ENCODE measurements around the gene ARL10.

ARL10 gene

GRCh38 chr5:176410486-176411180, 45.3 kb downstream of the ARL10 start:
- no peak for DNase-seq (ENCODE audit: low spot score)

- no peak for DNase-seq (ENCODE audit: low spot score)
Observed at GRCh38 chr5:176412517-176413254, 47.4 kb downstream of the ARL10 start.

DNA sequence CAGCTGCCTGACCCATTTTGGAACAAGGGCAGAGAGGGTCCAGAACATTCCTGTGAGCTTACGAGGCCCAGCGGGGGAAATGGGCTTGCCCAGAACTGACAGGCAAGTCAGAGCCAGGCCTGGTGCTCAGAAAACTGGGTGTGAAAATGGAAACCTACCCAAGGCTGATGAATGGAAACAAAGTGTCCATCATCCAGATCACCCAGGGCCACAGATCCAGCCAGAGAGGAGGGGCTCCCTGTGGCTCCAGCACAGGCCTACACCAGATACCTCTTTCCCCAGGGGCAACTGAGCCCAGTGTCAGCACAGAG, 47.9 kb downstream of the ARL10 start:
- no peak for DNase-seq (ENCODE audit: low spot score)

- DNase-seq (ENCODE audit: low spot score), result no peak
Observed at GRCh38 chr5:176413709-176414191, 48.5 kb downstream of the ARL10 start.

- no peak for DNase-seq (ENCODE audit: low spot score)
Observed at GRCh38 chr5:176414704-176415103, 49.4 kb downstream of the ARL10 start.

- DNase-seq (ENCODE audit: low spot score), result no peak
Observed at GRCh38 chr5:176415240-176415951, 50.1 kb downstream of the ARL10 start.

DNA sequence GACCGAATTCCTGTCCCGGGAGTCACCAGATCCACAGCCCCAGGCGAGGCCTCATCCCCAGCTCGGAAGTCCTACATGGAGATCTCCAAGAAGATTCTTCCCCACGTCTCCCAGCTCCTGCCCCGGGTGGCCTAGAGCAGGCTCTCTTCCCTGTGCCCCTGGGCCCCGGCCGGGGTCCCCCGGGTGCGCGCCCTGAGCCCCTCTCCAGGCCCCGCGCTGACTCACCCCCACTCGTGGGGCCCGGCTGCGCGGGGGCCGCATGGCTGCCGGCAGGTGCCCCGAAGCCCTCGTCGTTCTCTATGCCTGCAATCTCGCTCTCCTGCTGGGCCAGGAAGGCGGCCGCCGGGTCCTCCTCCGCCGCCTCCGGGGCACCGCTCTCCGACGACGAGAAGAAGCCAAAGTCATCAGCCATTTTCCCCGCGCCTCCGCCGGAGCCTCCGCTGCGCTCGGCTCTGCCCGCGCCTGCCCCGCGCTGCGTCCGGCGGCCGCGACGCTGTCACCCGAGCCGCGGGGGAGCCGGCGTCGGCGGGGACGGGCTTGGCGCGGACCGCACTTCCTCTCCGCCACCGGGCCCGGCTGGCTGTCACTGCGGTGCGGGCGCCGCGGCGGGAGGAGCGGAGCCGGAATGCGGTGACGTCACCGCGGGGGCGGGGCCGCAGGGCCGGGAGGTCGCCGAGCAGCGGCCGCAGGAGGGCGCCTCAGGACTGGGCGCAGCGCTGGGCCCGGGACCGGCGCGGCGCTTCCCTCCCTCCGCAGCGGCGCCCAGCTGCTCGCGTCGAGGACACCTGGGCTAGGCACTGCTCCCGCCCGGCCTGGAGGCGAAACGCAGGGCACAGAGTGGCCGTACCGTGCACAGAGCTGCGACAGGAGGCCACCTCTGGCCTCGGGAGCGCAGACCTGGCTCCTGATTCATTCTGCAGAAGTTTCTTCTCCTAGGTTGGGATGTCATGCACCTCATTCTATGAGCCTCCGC, 51.0 kb downstream of the ARL10 start, which contains the start of gene CLTB:
Gene CLTB, minus strand, starts transcription at position 588 of the 973 bp plus-strand sequence. Its CDS starts 176 bp downstream, at position 412.
- peak; percentile 89 for DNase-seq (ENCODE audit: low spot score)

DNA sequence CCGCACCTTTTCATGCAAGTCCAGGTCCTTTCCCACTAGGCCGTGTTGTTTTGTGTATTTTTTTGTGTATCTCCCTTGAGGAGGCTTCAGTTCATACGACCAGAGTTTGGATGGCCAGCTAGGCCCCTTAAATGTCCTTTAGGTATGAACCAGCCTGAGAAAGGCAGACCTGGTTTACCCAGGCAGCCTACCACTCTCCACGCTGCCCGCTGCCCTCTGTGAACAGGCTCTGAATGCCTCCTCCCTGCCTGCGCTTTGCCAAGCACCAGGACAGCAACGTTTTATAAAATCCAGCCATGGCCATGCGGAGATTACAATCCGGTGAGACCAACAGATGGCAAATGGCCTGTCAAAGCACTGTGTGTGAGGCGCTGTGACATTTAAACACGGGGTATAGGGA, 51.7 kb downstream of the ARL10 start:
- no peak for DNase-seq (ENCODE audit: low spot score)

GRCh38 chr5:176418251-176418650, 53.0 kb downstream of the ARL10 start:
- DNase-seq (ENCODE audit: low spot score), result no peak

DNA sequence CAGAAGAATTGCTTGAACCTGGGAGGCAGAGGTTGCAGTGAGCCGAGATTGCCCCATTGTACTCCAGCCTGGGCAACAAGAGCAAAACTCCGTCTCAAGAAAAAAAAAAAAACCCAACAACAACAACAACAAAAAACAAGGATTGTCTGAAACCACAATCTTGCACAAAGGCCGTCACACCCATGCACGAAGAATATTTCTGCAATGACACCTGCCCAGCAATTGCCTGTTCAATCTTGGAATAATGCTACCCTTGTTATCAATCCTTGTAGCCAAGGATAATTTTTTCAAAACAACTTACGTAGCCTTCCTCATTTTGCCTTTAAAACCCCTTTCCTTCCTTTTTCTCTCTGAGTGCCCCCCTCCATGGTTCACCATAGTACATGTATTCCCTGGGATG, 54.8 kb downstream of the ARL10 start:
- no peak for DNase-seq (ENCODE audit: low spot score)

DNA sequence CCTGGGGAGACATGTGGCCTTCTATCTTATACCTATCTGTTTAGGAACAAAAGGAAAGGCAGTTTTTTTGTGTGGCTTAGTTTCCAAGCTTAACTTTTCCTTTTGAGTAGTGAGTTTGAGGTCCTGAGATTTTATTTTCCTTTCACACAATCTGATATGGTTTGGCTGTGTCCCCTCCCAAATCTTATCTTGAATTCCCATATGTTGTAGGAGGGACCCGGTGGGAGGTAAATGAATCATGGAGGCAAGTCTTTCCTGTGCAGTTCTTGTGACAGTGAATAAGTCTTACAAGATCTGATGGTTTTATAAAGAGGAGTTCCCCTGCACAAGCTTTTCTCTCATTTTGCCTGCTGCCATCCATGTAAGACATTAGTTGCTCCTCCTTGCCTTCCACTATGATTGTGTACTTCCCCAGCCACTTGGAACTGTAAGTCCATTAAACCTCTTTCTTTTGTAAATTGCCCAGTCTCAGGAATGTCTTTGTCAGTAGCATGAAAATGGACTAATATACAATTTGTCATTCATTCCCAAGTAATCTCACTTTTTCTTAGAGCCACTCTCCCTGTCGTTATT, 55.8 kb downstream of the ARL10 start:
- DNase-seq (ENCODE audit: low spot score), result no peak

DNA sequence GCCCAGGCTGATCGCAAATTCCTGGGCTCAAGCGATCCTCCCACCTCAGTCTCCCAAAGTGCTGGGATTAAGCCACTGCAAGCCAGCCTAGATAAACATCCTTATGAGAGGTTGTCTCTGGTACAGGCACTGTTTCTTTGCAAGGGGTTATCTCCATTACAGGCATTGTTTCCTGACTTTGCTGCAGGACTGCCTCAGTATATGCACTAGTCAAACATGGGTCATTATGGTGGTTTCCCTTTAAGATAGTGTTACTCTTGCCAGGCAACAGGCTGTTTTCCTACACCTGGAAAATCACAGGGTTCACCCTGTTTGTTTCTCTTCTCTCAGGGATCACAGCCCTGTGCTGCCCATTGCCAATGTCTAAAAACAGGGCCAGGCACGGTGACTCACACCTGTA, 58.9 kb downstream of the ARL10 start:
- DNase-seq (ENCODE audit: low spot score), result no peak

GRCh38 chr5:176425138-176425537, 59.9 kb downstream of the ARL10 start:
- DNase-seq (ENCODE audit: low spot score), result no peak

- DNase-seq (ENCODE audit: low spot score), result no peak
Observed at GRCh38 chr5:176425791-176426190, 60.5 kb downstream of the ARL10 start.

GRCh38 chr5:176426876-176427275, 61.6 kb downstream of the ARL10 start:
- no peak for DNase-seq (ENCODE audit: low spot score)

DNA sequence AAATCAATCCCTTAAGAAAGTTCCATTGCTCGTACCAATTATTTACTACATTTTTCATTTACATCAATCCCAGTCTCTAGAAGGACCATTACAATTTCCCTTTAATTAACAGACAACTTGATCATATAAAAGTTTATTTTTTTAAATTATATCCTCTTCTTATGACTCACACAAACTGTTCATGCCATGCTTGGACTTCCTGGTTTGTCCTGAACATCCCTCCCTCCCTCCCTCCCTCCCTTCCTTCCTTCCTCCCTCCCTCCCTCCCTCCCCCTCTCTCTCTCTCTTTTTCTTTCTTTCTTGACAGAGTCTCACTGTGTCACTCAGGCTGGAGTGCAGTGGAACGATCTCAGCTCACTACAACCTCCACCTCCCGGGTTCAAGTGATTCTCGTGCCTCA, 62.7 kb downstream of the ARL10 start:
- no peak for DNase-seq (ENCODE audit: low spot score)

GRCh38 chr5:176429972-176430371, 64.7 kb downstream of the ARL10 start:
- no peak for DNase-seq (ENCODE audit: low spot score)

Measured in putamen (tissue), 1 donor.